Stimulated activated memory B cell treated with anti-CD40 and anti-IgM and Interleukin-4, amounts not matched to agents 10 μg/mL and 1 μg/mL and 100 μg/mL, for 72 hours (primary cell): Measurements from ENCODE around the gene SS18L1.

Source experiments
- ATAC-seq: fragments of 150-1000 bp; cut with Tn5 transposase; 2 replicates; pipeline ENCODE4 v1.10.0; 2021
- H3K27ac Mint-ChIP-seq: one replicate; pipeline ENCODE4 v1.8.0; 2022; ENCODE audit warnings: mild to moderate bottlenecking, mixed read lengths
- H3K27me3 Mint-ChIP-seq: one replicate; pipeline ENCODE4 v1.8.0; 2022; ENCODE audit warnings: mixed read lengths
- H3K36me3 Mint-ChIP-seq: one replicate; pipeline ENCODE4 v1.8.0; 2022; ENCODE audit warnings: mixed read lengths
- H3K4me1 Mint-ChIP-seq: one replicate; pipeline ENCODE4 v1.8.0; 2022; ENCODE audit warnings: mixed read lengths
- H3K4me3 Mint-ChIP-seq: one replicate; pipeline ENCODE4 v1.8.0; 2022; ENCODE audit warnings: mild to moderate bottlenecking, moderate library complexity, mixed read lengths
- H3K9me3 Mint-ChIP-seq: one replicate; pipeline ENCODE4 v1.8.0; 2022; ENCODE audit warnings: mixed read lengths

SS18L1 gene

DNA sequence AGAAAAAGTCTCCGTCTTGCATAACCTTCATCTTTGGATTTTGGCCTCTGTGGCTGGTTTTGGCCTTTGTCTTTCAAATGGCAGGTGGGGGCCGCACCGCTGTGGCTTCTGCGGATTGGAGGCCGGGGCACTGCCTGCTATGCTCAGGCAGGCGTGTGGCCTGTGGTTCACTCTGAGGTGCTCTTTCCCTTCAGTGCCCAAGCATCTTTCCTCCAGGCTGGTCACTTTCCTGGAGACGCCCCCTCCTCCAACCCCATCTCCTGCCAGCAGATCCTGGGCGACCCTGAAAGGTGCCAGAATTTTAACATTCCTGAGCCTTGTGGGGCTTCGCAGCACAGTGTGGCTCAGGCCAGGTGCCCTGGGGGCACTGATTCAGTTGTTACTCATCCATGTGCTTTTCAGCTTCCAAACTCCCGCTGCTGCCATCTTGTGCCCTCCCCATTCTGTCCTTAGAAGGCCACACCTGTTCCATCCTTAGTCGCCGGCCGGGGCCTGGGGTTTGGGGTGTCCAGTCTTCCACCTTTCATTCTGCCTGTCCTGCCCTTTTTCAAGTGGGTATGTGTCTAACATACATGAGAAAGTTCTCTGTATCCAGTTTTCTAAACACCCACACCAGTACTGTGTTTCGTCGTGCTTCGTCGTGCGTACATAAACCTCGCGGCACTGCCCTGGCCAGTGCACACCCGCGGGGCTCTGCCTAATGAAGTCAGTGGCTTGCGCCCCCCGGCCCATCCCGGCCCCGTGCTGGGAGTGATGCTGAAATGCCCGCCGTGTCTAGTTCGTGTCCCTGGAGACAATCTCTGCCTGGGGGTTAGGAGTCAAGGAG is 12.1 kb downstream of the SS18L1 start:
- Mint-ChIP-seq H3K9me3 (peaks cover 11% of the 10 kb centered on the region), H3K4me1 (peaks cover 37% of the 10 kb centered on the region), H3K4me3 (no peak overlapping the region), H3K27me3 (no peaks in the 10 kb centered on the region), H3K36me3 (peaks cover 57% of the 10 kb centered on the region), H3K27ac (peak overlapping the region; percentile 30)
- ATAC-seq = no peak

DNA sequence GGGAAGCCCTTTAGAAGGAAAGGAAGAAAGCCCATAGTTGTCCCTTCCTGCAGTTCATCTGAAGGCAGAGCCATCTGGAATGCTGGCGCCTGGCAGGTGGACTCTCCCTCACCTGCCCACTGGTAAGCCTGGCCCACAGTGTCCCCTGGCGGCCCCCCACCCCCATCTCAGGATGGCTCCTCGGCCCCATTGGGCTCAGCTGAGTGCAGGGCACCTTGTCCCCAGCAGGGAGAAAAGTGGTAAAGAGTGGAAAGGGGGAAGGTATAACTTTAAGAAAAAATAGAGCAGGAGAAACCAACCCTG is 12.6 kb downstream of the SS18L1 start:
- Mint-ChIP-seq H3K36me3 (peaks cover 63% of the 10 kb centered on the region), H3K4me1 (peaks cover 37% of the 10 kb centered on the region)

DNA sequence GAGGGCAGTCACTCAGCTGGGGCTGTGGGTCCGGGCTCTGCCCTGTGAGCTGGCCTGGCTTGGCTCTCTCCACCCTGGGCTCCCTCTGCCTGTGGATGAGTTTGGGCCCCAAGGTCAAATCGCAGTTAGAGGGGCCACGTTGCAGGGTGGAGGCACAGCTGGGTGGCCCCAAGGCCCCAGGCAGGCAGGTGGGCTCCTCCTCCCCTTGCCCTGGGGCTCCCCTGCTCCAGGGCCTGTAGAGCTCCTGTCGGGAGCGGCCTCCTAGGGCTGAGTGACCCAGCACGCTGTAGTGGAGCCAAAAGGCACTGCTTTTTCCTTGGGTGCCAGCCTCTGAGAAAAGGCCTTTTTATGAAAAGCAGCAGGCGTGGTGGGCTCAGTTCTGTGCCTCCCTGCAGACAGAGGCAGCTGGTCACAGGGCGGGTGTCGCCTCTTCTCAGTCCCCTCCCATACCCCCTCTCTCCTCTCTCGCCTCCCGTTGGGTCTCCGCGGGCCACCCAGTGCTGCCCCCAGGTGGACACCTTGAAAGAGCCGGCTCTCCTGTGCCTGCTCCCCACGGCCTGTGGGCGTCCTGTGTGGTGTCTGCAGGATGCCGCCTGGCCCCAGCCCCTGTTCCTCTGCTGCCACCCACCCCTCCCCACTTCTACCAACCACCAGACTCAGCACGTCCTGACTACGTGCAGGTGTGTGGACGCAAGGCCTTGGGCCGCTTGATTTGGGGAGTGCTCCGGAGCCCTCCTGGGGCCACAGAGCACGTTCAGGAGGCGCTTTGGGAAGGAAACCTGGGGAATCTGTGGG is 13.2 kb downstream of the SS18L1 start:
- peaks cover 11% of the 10 kb centered on the region for H3K9me3 Mint-ChIP-seq
- H3K36me3 Mint-ChIP-seq = peaks cover 64% of the 10 kb centered on the region
- no peak overlapping the region for H3K27ac Mint-ChIP-seq
- no peaks in the 10 kb centered on the region for H3K27me3 Mint-ChIP-seq
- no peak overlapping the region for H3K4me3 Mint-ChIP-seq
- peaks cover 37% of the 10 kb centered on the region for H3K4me1 Mint-ChIP-seq
- peak; percentile 76 for ATAC-seq

More for the DNA sequence above, 12.6 kb downstream of the SS18L1 start:
- H3K27ac Mint-ChIP-seq = peak overlapping the region; percentile 30
- ATAC-seq = no peak
- no peak overlapping the region for H3K4me3 Mint-ChIP-seq
- H3K27me3 Mint-ChIP-seq = no peaks in the 10 kb centered on the region
- H3K9me3 Mint-ChIP-seq = peaks cover 11% of the 10 kb centered on the region

DNA sequence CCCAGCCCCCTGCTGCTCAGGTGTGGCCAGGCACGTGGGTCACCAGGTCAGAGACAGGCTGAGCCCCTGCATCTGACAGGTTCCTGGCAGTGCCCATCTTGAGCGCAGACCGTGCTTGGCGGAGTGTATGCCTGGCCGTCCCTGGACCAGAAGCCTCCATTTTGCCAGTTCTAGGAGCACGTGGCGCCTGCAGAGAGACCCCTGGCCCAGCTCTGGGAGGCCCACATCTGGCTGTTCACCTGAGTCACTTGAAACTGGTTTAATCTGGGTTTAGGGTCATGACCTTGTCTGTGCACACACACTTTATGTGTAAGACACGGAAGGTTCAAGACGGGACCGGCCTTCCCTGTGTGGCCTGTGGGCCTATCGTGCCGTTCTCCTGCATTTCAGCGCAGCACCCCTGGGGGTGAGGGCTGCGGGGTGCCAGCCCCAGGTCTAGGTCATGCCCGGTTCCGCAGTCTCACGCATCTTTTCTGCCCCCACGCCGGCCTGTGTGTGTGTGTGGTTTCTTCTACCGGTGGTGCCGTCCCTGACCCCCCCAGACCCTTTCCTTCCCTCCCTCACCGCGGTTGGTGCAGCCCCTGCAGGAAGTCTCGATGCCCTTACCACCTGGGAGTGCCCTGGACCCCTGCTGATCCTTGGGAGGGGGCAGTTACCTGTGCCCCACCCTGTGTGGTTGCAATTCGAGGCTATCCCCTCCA is 14.0 kb downstream of the SS18L1 start:
- Mint-ChIP-seq H3K4me3 (no peak overlapping the region), H3K36me3 (peaks cover 57% of the 10 kb centered on the region), H3K27me3 (no peaks in the 10 kb centered on the region), H3K27ac (no peak overlapping the region), H3K9me3 (peaks cover 11% of the 10 kb centered on the region), H3K4me1 (peaks cover 37% of the 10 kb centered on the region)
- no peak for ATAC-seq

DNA sequence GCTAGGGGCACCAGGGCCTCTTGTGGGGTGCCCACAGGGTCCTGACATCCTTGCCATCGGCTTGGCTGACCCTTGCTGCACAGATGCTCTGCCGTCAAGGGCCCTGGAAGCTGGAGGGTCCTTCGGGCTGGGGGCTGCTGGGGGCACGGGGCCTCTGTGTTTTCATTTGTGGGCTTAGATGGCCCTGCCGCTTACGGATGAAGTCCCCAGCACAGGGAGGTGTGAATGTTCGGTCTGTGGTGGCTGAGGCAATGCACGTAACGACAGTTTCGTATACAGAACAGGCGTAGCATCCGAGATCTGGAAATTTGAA is 14.5 kb downstream of the SS18L1 start:
- Mint-ChIP-seq H3K36me3 (peaks cover 52% of the 10 kb centered on the region), H3K27me3 (no peaks in the 10 kb centered on the region), H3K9me3 (peaks cover 6% of the 10 kb centered on the region), H3K4me1 (peaks cover 37% of the 10 kb centered on the region), H3K27ac (no peak overlapping the region), H3K4me3 (no peak overlapping the region)
- no peak for ATAC-seq

DNA sequence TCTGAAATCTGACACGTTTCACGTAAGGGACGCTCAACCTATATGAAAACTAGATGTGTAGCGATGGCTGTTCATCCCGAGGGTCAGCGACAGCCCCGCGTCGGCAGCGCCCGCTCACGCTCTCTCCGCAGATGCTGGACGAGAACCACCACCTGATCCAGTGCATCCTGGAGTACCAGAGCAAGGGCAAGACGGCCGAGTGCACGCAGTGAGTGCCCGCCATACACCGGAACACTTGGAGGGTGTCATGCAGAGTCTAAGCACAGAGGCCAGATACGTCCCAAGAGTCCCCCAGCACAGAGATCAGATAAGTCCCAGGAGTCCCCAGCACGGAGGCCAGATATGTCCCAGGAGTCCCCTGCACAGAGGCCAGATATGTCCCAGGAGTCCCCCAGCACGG is 15.0 kb downstream of the SS18L1 start:
- Mint-ChIP-seq H3K27ac (no peak overlapping the region), H3K4me3 (no peak overlapping the region), H3K27me3 (no peaks in the 10 kb centered on the region), H3K36me3 (peaks cover 48% of the 10 kb centered on the region), H3K9me3 (peaks cover 4% of the 10 kb centered on the region), H3K4me1 (peaks cover 37% of the 10 kb centered on the region)
- ATAC-seq = no peak

DNA sequence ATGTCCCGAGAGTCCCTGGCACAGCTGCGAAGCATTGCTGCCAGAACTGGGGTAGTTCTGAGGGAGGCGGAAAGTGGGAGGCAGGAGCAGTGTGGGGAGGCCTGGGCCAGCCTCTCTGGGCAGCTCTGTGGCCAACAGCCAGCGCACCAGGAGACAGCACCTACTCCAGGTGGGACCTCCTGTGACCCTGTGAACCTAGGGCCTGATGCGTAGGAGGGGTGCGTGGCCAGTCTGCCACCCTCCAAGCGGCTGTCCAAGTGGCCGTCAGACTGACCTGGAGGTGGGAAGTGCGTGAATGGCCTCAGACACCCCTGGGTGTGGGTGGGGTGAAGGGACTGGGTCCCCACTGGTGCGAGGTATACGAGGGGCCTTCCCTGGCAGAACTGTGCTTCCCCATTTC is 15.5 kb downstream of the SS18L1 start:
- H3K4me1 Mint-ChIP-seq = peaks cover 37% of the 10 kb centered on the region
- H3K27ac Mint-ChIP-seq = no peak overlapping the region
- peaks cover 48% of the 10 kb centered on the region for H3K36me3 Mint-ChIP-seq
- ATAC-seq = no peak
- H3K9me3 Mint-ChIP-seq = no peaks in the 10 kb centered on the region
- no peak overlapping the region for H3K4me3 Mint-ChIP-seq
- no peaks in the 10 kb centered on the region for H3K27me3 Mint-ChIP-seq

DNA sequence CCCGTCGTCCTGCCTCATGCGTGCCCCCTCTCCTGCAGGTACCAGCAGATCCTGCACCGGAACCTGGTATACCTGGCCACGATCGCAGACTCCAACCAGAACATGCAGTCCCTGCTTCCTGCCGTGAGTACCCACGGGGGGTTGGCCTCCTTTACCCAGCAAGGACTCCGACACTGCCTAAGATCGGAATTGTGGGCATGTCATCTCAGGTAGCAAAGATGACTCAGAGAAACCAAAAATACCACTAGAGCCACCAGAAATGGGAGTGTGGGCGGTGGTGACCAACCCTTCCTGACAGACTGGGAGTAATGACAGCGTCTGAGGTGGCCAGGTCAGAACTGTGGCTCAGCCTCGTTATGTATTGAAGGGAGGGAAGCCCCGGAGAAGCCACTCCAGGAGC is 16.3 kb downstream of the SS18L1 start:
- peaks cover 48% of the 10 kb centered on the region for H3K36me3 Mint-ChIP-seq
- peaks cover 33% of the 10 kb centered on the region for H3K4me1 Mint-ChIP-seq
- peak; percentile 59 for ATAC-seq
- no peaks in the 10 kb centered on the region for H3K27me3 Mint-ChIP-seq
- H3K9me3 Mint-ChIP-seq = no peaks in the 10 kb centered on the region
- peak overlapping the region; percentile 39 for H3K4me3 Mint-ChIP-seq
- no peak overlapping the region for H3K27ac Mint-ChIP-seq

DNA sequence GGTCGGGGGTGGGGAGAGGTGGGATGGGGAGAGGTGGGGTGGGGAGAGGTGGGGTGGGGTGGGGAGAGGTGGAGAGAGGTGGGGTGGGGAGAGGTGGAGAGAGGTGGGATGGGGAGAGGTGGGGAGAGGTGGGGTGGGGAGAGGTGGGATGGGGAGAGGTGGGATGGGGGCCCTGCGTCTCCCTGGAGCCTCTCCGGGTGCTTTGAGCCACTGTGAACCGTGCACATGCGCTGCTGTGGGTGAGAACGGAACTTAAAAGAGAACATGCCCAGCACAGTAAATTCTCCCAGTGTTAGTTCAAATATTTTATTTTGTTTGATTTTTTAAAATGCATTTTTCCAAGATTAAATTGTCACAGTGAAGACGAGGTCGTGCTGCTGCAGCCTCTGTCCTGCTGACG is 16.7 kb downstream of the SS18L1 start:
- H3K4me1 Mint-ChIP-seq = peaks cover 31% of the 10 kb centered on the region

DNA sequence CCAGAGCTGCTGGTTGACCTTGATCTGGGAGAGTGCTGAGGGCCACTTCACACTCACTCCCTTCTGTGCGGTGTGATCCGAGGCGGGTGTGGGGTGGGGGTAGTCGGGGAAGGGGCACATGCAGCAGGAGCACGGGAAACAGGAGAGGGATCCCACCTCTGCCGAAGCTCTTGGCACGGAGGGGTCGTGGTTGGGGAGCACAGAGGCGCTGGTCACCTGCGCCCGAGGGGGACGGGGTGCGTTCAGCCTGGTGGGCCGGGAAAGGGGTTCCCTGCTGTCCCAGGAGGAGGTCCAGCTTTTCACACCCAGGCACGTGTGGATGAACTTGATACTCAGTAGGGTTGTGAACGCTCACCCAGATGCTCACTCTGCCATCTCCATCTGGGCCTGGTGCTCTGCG is 17.3 kb downstream of the SS18L1 start:
- Mint-ChIP-seq H3K27me3 (no peaks in the 10 kb centered on the region), H3K9me3 (no peaks in the 10 kb centered on the region), H3K4me3 (no peak overlapping the region), H3K36me3 (peaks cover 51% of the 10 kb centered on the region), H3K4me1 (peaks cover 25% of the 10 kb centered on the region), H3K27ac (no peak overlapping the region)
- no peak for ATAC-seq

More for the DNA sequence above, 16.7 kb downstream of the SS18L1 start:
- H3K27me3 Mint-ChIP-seq = no peaks in the 10 kb centered on the region
- no peak overlapping the region for H3K27ac Mint-ChIP-seq
- peaks cover 50% of the 10 kb centered on the region for H3K36me3 Mint-ChIP-seq
- ATAC-seq = no peak
- H3K9me3 Mint-ChIP-seq = no peaks in the 10 kb centered on the region
- H3K4me3 Mint-ChIP-seq = no peak overlapping the region

DNA sequence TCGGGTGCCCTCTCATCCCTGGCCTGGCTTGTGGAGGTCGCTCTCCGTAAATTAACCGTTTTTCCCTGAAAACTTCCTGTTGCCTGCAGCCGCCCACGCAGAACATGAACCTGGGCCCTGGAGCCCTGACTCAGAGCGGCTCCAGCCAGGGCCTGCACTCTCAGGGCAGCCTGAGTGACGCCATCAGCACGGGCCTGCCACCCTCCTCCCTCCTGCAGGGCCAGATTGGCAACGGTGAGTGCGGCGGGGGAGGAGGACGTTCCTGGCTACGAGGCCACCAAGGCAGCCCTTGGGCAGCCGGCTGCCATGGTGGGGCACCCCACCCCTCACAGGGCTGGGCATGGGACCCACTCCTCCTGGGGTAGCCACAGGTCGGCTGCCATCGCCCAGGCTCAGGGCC is 17.8 kb downstream of the SS18L1 start:
- ATAC-seq = no peak
- no peak overlapping the region for H3K27ac Mint-ChIP-seq
- no peaks in the 10 kb centered on the region for H3K27me3 Mint-ChIP-seq
- H3K4me1 Mint-ChIP-seq = peaks cover 20% of the 10 kb centered on the region
- peaks cover 54% of the 10 kb centered on the region for H3K36me3 Mint-ChIP-seq
- no peak overlapping the region for H3K4me3 Mint-ChIP-seq
- no peaks in the 10 kb centered on the region for H3K9me3 Mint-ChIP-seq

DNA sequence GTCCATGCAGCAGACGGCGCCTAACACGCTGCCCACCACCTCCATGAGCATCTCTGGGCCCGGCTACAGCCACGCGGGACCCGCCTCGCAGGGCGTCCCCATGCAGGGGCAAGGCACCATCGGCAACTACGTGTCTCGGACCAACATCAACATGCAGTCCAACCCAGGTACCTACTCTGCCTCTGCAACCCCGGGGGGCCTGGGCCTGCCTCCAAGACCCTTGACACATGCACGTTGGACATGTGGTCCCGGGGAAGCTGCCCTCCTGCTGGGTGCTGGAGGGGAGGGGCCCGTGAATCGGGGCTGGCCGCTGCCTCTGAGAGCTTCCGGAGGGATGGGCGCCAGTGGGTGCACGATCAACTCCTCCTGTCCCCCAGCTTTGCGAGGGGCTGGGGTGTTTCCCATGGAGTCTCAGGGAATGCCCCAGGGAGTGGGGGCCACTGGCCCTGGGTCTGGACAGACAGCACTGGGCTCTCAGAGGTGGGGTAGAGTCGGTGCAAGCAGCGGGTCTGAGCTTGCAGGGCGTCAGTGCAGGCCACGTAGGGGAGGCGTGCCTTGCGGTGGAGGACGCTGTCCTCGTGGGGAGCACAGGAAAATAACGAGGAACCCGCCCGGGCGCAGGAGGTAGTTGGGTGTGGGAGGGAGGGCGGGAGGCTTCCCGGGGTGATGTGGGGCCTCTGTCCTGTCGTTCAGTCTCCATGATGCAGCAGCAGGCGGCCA is 19.4 kb downstream of the SS18L1 start:
- Mint-ChIP-seq H3K4me1 (peaks cover 10% of the 10 kb centered on the region), H3K27ac (no peak overlapping the region), H3K9me3 (no peaks in the 10 kb centered on the region), H3K4me3 (no peak overlapping the region), H3K27me3 (no peaks in the 10 kb centered on the region), H3K36me3 (peaks cover 56% of the 10 kb centered on the region)
- peak; percentile 6 for ATAC-seq

DNA sequence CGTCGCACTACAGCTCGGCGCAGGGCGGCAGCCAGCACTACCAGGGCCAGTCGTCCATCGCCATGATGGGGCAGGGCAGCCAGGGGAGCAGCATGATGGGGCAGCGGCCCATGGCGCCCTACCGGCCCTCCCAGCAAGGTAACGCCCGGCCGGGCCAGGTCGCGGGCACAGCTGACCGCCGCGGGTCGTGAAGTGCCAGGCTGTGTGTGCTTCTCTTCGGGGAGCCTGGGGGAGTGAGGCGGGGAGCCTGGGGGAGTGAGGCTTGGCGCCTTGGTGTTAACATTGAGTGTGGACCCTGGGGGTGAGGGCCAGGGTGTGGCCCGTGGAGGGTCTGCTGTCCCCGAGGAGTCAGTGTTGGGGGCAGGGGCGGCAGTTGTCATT is 19.9 kb downstream of the SS18L1 start:
- peaks cover 60% of the 10 kb centered on the region for H3K36me3 Mint-ChIP-seq
- H3K9me3 Mint-ChIP-seq = no peaks in the 10 kb centered on the region
- H3K27ac Mint-ChIP-seq = no peak overlapping the region
- no peaks in the 10 kb centered on the region for H3K27me3 Mint-ChIP-seq
- H3K4me3 Mint-ChIP-seq = no peak overlapping the region
- H3K4me1 Mint-ChIP-seq = peaks cover 10% of the 10 kb centered on the region
- ATAC-seq = peak; percentile 37

DNA sequence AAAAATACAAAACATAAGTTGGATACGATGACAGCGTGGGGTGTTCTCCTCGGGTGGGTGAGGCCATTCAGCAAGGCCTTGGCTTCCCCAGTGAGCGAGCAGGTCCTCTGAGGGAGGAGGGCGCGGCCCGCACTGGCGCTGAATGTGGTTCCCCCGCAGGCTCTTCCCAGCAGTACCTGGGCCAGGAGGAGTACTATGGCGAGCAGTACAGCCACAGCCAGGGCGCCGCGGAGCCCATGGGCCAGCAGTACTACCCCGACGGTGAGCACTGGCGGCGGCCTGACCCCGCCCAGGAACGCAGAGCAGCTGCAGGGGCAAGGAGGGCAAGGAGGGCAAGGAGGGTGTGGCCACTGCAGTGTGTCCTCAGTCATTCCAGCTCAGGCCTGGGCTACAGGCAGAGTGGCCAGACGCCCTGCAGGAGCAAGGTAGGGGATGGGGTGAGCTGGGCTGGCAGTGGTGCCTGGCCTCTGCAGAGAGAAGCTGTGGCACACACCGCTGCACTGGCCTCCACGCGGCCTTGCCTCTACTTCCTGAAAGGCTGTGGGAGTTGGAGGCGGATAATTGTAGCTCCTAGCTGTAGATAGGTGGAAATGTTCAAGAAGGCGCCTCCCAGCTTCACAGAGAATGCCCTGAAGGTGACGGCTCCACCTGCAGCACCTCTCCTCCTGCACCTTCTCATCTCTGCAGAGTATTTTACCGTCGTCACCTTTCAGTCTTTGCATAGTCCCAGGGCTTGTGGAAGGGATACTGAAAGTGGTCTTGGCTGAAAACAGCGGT is 20.6 kb downstream of the SS18L1 start:
- peaks cover 63% of the 10 kb centered on the region for H3K36me3 Mint-ChIP-seq
- no peak overlapping the region for H3K4me3 Mint-ChIP-seq
- no peaks in the 10 kb centered on the region for H3K27me3 Mint-ChIP-seq
- ATAC-seq = no peak
- no peaks in the 10 kb centered on the region for H3K9me3 Mint-ChIP-seq
- no peak overlapping the region for H3K27ac Mint-ChIP-seq
- peaks cover 9% of the 10 kb centered on the region for H3K4me1 Mint-ChIP-seq
